Neural cell (in vitro differentiated cells): ENCODE results near the gene CRACR2B. TPM values are rescaled to one million over a fixed set of nuclear protein-coding genes. Genes with fewer than 3 reads are reported as not detected.
A peak's percentile ranks its signal among the peaks of the same experiment; 100 is the strongest.

Source experiments
- H2AFZ ChIP-seq: fragments of 200-600, 300-800 bp; sonication (generic), shearing (Covaris generic); 2 replicates; pipeline ENCODE4 v1.6.0; 2014; ENCODE audit warnings: low read depth, mild to moderate bottlenecking, antibody characterized with exemption, low read length, moderate library complexity
- H3F3A ChIP-seq: fragments of 200-600 bp; shearing (Covaris generic); 2 replicates; pipeline ENCODE4 v1.6.1; 2016; ENCODE audit warnings: mild to moderate bottlenecking, moderate library complexity, mixed read lengths, antibody characterized with exemption, low read length; ENCODE audit not compliant: insufficient read depth, poor library complexity, severe bottlenecking
- H3K27ac ChIP-seq: fragments of 200-600, 300-800 bp; sonication (generic), shearing (Covaris generic); 2 replicates; pipeline ENCODE4 v1.5.1; 2014; ENCODE audit warnings: mild to moderate bottlenecking, low read length, moderate library complexity
- H3K27me3 ChIP-seq: fragments of 300-800, 200-600 bp; sonication (generic), shearing (Covaris generic); 2 replicates; pipeline ENCODE4 v1.6.0; 2014; ENCODE audit warnings: mild to moderate bottlenecking, low read depth, low read length, moderate library complexity; ENCODE audit not compliant: insufficient read depth
- H3K36me3 ChIP-seq: fragments of 300-800, 200-600 bp; sonication (generic), shearing (Covaris generic); 2 replicates; pipeline ENCODE4 v1.5.1; 2014; ENCODE audit warnings: mild to moderate bottlenecking, antibody characterized with exemption, low read length, moderate library complexity; ENCODE audit not compliant: insufficient read depth
- H3K4me2 ChIP-seq: fragments of 300-800, 200-600 bp; sonication (generic), shearing (Covaris generic); 2 replicates; pipeline ENCODE4 v1.6.0; 2014; ENCODE audit warnings: mild to moderate bottlenecking, low read length
- H3K4me3 ChIP-seq: fragments of 300-800, 200-600 bp; sonication (generic), shearing (Covaris generic); 2 replicates; pipeline ENCODE4 v1.5.1; 2014; ENCODE audit warnings: mild to moderate bottlenecking, low read length, moderate library complexity
- H3K79me2 ChIP-seq: fragments of 200-600 bp; shearing (Covaris generic); replicated peaks from 2 replicates; pipeline ENCODE4 v1.6.0; 2014; ENCODE audit warnings: mild to moderate bottlenecking, low read length, moderate library complexity; ENCODE audit not compliant: insufficient read depth
- H3K9ac ChIP-seq: fragments of 300-800, 200-600 bp; sonication (generic), shearing (Covaris generic); 2 replicates; pipeline ENCODE4 v1.6.1; 2016; ENCODE audit warnings: mild to moderate bottlenecking, low read length, mixed read lengths
- H3K9me2 ChIP-seq: fragments of 200-600 bp; shearing (Covaris generic); 2 replicates; pipeline ENCODE4 v1.6.1; 2016; ENCODE audit warnings: mild to moderate bottlenecking, low read length, mixed read lengths; ENCODE audit not compliant: insufficient read depth
- H3K9me3 ChIP-seq: fragments of 200-600, 300-800 bp; sonication (generic), shearing (Covaris generic); 2 replicates; pipeline ENCODE4 v1.6.1; 2016; ENCODE audit warnings: mild to moderate bottlenecking, mixed run types, low read length, moderate library complexity, mixed read lengths
- H4K20me1 ChIP-seq: fragments of 200-600 bp; shearing (Covaris generic); 2 replicates; pipeline ENCODE4 v1.6.1; 2016; ENCODE audit warnings: mild to moderate bottlenecking, mixed run types; ENCODE audit not compliant: insufficient read depth
- CTCF ChIP-seq: fragments of 450-650 bp; IDR thresholded peaks from 2 replicates; pipeline ENCODE4 v1.5.1; 2014; ENCODE audit warnings: antibody characterized with exemption, mild to moderate bottlenecking, moderate library complexity; ENCODE audit not compliant: poor library complexity, severe bottlenecking
- EP300 ChIP-seq: fragments of 450-650 bp; conservative IDR thresholded peaks from 2 replicates; pipeline ENCODE4 v1.6.1; 2014; ENCODE audit warnings: antibody characterized with exemption, mild to moderate bottlenecking, moderate library complexity; ENCODE audit not compliant: poor library complexity, severe bottlenecking
- EZH2 ChIP-seq: fragments of 200-600, 300-800 bp; shearing (Covaris generic), sonication (generic); IDR thresholded peaks from 2 replicates; pipeline ENCODE4 v1.6.1; 2014; ENCODE audit warnings: antibody characterized with exemption, low read length, borderline replicate concordance, mild to moderate bottlenecking; ENCODE audit not compliant: insufficient read depth, poor library complexity, severe bottlenecking
- MXI1 ChIP-seq: fragments of 450-650 bp; conservative IDR thresholded peaks from 2 replicates; pipeline ENCODE4 v1.6.1; 2014; ENCODE audit warnings: antibody characterized with exemption, mild to moderate bottlenecking; ENCODE audit not compliant: poor library complexity, severe bottlenecking
- POLR2AphosphoS5 ChIP-seq: IDR thresholded peaks from 2 replicates; pipeline ENCODE4 v1.6.1; 2012
- RAD21 ChIP-seq: fragments of 450-650 bp; conservative IDR thresholded peaks from 2 replicates; pipeline ENCODE4 v1.6.1; 2014; ENCODE audit warnings: antibody characterized with exemption, mild to moderate bottlenecking, moderate library complexity
- REST ChIP-seq: IDR thresholded peaks from 2 replicates; pipeline ENCODE4 v1.6.1; 2012; ENCODE audit warnings: borderline replicate concordance
- SMC3 ChIP-seq: fragments of 450-650 bp; conservative IDR thresholded peaks from 2 replicates; pipeline ENCODE4 v1.6.1; 2014; ENCODE audit warnings: antibody characterized with exemption, mild to moderate bottlenecking, moderate library complexity; ENCODE audit not compliant: poor library complexity
- TAF1 ChIP-seq: IDR thresholded peaks from 2 replicates; pipeline ENCODE4 v1.6.1; 2012; ENCODE audit warnings: low read depth
- polyA plus RNA-seq: library from polyadenylated mRNA; depleted of rRNA; stranded (reverse); fragments of >200 nt; gene quantifications from 2 replicates; pipeline ENCODE4 v1.2.3, GENCODE V29; 2014

CRACR2B gene
- polyA plus RNA-seq, 1 donor from 2014 or later: 1.2 TPM

- Histone ChIP-seq H3K36me3 (no peaks in the 10 kb centered on the region), H3K9ac (peak overlapping the region; percentile 69), H3K9me2 (no peaks in the 10 kb centered on the region), H3K27me3 (no peaks in the 10 kb centered on the region), H3K4me3 (peak overlapping the region; percentile 81), H3F3A (no peaks in the 10 kb centered on the region), H2AFZ (peak overlapping the region; percentile 85), H3K27ac (peak overlapping the region; percentile 45), H3K9me3 (no peaks in the 10 kb centered on the region), H3K4me2 (peak overlapping the region; percentile 25), H3K79me2 (peaks cover 3% of the 10 kb centered on the region), H4K20me1 (no peaks in the 10 kb centered on the region)
- peak; percentile 91 for TF ChIP-seq MXI1
- TF ChIP-seq POLR2AphosphoS5: peak; percentile 66
- TF ChIP-seq REST: peak; percentile 17
- peak; percentile 27 for TF ChIP-seq RAD21
- TF ChIP-seq EP300: peak; percentile 23
- no peak for TF ChIP-seq CTCF
Observed at GRCh38 chr11:819129-819931, 8.4 kb upstream of the CRACR2B start.

GRCh38 chr11:819943-820649 is 7.6 kb upstream of the CRACR2B start:
- Histone ChIP-seq H3K9me3 (no peaks in the 10 kb centered on the region), H3K27me3 (no peaks in the 10 kb centered on the region), H3K4me3 (peak overlapping the region; percentile 81), H3K27ac (no peak overlapping the region), H3K4me2 (peak overlapping the region; percentile 89), H3K79me2 (peaks cover 3% of the 10 kb centered on the region), H2AFZ (no peak overlapping the region), H3K9me2 (no peaks in the 10 kb centered on the region), H3K9ac (peak overlapping the region; percentile 69), H3K36me3 (no peaks in the 10 kb centered on the region), H4K20me1 (no peaks in the 10 kb centered on the region), H3F3A (no peaks in the 10 kb centered on the region)
- no peak for TF ChIP-seq POLR2AphosphoS5
- no peak for TF ChIP-seq SMC3
- TF ChIP-seq REST: no peak
- no peak for TF ChIP-seq CTCF
- TF ChIP-seq MXI1: no peak
- TF ChIP-seq TAF1: no peak
- no peak for TF ChIP-seq EZH2
- no peak for TF ChIP-seq RAD21
- TF ChIP-seq EP300: no peak
